LNCAP (cell line): Measurements from ENCODE around the gene PRKCA.

Experiments
- TF ChIP-seq, protein P1 (sequence below): fragments of 450-650 bp; IDR thresholded peaks from 2 replicates; pipeline ENCODE4 v1.5.1; 2017; ENCODE audit warnings: mild to moderate bottlenecking

The PRKCA gene

DNA sequence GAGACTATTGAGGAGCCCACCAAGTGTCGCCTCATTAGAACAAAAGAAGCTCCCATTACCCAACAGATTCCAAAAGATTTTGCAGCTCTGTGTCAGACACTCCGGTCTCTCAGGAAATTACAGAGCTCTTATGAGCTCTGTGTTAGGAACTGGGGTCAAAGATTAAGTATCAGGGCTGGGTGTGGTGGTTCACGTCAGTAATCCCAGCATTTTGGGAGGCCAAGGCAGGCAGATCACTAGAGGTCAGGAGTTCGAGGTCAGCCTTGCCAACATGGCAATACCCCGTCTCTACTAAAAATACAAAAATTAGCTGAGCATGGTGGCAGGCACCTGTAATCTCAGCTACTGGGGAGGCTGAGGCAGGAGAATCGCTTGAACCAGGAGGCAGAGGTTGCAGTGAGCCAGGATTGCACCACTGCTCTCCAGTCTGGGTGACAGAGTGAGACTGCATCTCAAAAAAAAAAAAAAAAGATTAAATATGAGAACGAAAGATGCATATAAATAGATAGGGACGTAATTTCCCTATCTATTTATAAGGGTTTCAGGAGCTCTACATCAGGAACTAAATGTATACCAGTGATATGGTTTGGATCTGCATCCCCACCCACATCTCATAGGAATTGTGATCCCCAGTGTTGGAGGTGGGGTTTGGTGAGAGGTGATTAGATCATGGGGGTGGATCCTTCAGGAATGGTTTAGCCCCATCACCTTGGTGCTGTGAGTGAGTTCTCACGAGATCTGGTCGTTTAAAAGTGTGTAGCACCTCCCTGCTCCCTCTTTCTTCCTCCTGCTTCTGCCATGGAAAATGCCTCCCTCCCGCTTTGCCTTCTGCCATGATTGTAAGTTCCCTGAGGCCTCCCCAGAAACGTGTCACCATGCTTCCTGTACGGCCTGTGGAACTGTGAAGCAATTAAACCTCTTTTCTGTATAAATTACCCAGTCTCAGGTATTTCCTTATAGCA, 111.4 kb downstream of the PRKCA start:
- TF ChIP-seq, protein P1, sequence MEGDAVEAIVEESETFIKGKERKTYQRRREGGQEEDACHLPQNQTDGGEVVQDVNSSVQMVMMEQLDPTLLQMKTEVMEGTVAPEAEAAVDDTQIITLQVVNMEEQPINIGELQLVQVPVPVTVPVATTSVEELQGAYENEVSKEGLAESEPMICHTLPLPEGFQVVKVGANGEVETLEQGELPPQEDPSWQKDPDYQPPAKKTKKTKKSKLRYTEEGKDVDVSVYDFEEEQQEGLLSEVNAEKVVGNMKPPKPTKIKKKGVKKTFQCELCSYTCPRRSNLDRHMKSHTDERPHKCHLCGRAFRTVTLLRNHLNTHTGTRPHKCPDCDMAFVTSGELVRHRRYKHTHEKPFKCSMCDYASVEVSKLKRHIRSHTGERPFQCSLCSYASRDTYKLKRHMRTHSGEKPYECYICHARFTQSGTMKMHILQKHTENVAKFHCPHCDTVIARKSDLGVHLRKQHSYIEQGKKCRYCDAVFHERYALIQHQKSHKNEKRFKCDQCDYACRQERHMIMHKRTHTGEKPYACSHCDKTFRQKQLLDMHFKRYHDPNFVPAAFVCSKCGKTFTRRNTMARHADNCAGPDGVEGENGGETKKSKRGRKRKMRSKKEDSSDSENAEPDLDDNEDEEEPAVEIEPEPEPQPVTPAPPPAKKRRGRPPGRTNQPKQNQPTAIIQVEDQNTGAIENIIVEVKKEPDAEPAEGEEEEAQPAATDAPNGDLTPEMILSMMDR = no peak

DNA sequence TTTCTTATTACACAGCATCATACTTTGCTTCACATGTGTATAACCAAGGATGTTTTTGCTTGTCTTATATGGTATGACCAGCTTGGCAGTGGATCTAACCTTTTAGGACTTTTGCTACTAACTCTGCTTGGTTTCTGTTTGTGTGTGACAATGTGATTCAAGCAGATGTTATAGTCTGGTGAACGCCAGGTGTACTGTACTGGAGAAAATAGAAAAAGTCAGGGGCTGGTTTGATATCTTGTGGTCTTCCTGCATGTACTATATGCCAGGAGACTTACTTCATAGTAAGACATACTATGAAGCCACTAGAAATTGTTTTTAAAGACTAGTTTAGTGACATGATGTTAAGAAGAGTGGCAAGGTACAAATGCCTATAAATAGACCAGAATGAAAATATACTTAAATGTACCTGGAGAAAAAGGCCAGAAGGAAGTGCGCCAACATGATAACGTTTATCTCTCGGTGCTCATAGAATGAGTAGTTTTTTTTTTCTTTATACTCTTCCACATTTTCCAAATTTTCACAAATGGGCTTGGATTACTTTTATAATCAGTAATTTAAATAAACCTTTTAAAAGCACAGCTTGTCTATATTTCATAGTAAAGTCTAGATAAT, 112.3 kb downstream of the PRKCA start:
- TF ChIP-seq, protein P1 = no peak

DNA sequence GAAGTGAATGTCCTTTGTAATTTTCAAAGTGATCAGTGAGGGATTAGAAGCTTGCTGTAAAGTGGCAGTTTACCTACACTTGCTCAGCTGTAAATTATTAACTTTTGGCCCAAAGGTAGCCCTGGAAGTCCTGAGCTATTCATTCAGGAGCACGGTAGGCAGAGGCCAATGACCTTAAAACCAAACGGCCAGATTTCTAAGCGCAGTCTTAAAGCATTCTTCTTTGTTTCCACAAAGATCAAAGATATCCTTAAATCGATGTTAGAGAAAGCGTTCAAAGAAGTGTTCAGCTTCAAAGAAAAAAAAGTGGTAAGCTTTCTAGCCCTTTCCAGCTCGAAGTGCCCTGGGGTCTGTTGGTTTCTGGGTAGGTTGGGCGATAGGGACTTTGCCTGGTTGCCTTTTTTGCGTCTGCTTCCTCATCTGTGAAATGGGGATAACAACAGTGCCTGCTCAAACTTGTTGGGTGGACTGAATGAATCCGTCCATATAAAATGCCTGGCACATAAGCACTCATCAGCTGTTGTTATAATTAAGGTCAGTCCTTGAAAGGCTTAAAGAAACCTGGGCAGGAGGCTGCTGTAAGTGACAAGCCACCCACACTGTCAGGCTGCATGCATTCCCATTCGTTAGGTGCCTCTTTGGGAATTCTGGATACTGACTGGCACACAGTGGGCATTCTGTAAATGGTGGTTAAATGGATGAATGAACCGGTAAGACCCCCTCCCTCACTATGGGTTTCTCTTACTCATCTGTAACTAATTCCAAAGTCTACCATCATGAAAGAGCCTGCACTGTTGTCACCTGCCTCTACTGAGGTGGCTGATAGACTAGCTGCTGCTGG, 113.2 kb downstream of the PRKCA start:
- TF ChIP-seq, protein P1 = no peak

DNA sequence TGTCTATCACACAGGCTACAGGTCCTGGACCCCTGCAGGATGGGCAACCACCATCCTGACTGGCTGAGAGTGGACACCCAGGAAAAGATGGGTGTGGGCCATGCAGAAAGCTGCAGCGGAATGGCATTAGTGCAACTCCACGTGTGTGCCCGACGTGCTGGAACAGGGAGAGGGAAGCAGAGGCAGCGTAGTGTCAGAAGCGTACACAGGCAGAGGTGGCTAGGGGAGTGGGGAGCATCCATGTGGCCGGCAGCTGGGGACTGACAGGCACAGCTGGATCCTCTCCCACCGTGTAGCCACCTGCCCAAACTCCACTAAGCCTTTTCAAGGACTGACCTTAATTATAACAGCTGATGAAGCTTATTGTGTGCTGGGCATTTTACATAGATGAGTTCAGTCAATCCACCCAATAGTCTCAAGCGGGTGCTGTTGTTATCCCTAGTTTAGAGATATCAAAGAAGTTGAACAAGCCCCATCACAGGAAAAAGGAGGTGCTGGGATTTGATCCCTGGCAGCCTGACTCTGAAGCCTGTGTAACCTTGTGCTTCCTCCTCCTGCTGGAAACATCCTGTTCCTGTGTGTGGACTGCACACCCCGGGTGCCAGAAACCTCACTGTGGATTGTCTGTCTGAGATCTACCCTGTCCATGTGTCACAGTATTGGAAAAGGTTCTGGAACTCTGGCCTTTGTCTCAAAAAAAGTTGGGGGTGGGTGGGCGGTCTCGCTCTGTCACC, 114.0 kb downstream of the PRKCA start:
- TF ChIP-seq, protein P1 = no peak

DNA sequence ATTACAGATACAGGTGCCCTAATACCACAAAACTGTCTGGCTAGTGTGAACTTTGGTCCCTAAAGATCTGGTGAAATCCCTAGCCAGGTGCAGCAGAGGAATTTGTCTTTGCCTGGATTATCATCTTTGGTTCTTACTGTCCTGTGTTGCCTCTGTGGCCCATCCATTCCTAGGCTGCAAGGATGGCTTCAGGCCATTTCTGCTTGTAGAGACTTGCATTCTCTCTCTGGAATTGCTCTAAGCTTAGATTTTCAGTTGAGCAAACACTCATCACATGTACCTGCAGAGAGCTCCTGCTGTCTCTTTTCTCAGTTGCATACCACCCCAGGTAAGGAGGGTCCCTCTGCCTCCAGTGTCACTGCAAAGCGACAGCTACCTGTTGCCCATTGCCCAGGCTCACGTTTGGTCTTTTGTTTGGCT, 114.9 kb downstream of the PRKCA start:
- TF ChIP-seq, protein P1 = no peak

DNA sequence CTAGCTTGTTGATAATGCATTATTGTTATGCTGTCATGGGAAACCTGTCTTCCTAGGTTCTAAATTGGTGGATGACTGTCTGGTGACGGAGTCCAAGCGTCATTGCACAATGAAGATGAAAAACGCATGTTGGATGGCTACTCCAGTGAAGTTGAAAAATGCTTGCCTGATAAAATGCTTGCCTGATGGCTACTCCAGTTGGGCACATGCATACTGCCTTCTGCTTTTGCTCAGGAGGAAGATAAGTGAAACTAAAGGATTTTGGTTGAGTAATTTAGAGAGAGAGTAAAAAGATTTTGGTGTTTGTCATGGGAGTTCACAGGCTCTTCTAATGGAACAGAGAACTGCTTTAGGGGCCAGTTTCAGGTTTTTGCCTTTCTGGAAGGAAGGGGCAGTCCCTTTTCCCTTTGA, 118.6 kb downstream of the PRKCA start:
- TF ChIP-seq, protein P1 = no peak

DNA sequence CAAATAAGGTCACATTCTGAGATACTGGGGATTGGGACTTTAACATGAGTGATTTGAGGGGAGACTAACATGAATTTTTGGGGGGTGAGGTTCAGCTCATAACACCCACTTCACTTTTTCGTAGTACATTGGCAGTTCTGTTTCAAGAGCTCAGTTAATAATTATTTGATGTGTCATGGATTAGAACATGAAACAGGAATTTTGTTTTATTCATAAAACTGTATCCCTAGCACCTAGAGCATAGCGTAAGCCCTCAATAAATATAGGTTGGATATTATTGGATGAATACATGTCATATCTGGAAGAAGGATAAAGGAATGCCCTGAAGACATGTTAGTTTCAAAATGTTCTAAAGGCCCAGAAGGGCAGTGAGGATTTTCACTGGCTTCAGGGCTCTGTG, 119.8 kb downstream of the PRKCA start:
- TF ChIP-seq, protein P1 = no peak
